CD4-positive, alpha-beta T cell treated with Interleukin-4 for 4 hours (primary cell): ENCODE results near the gene ARNT2.

ENCODE experiments used
- DNase-seq: peaks from one replicate; pipeline ENCODE4 v3.0.0-alpha.2; 2020

ARNT2 gene

GRCh38 chr15:80580536-80581260 lies 176.5 kb downstream of the ARNT2 start:
- no peak for DNase-seq

GRCh38 chr15:80581976-80582375 lies 177.8 kb downstream of the ARNT2 start:
- no peak for DNase-seq

GRCh38 chr15:80582816-80583423 lies 178.7 kb downstream of the ARNT2 start:
- no peak for DNase-seq

- no peak for DNase-seq
Observed at GRCh38 chr15:80584561-80584964, 180.4 kb downstream of the ARNT2 start.

GRCh38 chr15:80584973-80585525 lies 180.9 kb downstream of the ARNT2 start:
- DNase-seq, result no peak

GRCh38 chr15:80585544-80586018 lies 181.4 kb downstream of the ARNT2 start:
- no peak for DNase-seq

- DNase-seq, result no peak
Observed at GRCh38 chr15:80586161-80586560, 182.0 kb downstream of the ARNT2 start.

GRCh38 chr15:80587007-80587406 lies 182.8 kb downstream of the ARNT2 start:
- no peak for DNase-seq

- DNase-seq, result no peak
Observed at GRCh38 chr15:80587816-80588456, 183.8 kb downstream of the ARNT2 start.

GRCh38 chr15:80588801-80589200 lies 184.6 kb downstream of the ARNT2 start:
- DNase-seq, result no peak

- DNase-seq, result no peak
Observed at GRCh38 chr15:80590761-80591355, 186.7 kb downstream of the ARNT2 start.

GRCh38 chr15:80591471-80591870 lies 187.3 kb downstream of the ARNT2 start:
- no peak for DNase-seq

- DNase-seq, result no peak
Observed at GRCh38 chr15:80591938-80592825, 188.0 kb downstream of the ARNT2 start.

GRCh38 chr15:80593486-80594030 lies 189.4 kb downstream of the ARNT2 start:
- DNase-seq, result no peak

- DNase-seq, result no peak
Observed at GRCh38 chr15:80594091-80594889, 190.1 kb downstream of the ARNT2 start.

- no peak for DNase-seq
Observed at GRCh38 chr15:80595396-80595795, 191.2 kb downstream of the ARNT2 start.

GRCh38 chr15:80596521-80596976 lies 192.4 kb downstream of the ARNT2 start:
- no peak for DNase-seq

GRCh38 chr15:80597076-80597475 lies 192.9 kb downstream of the ARNT2 start:
- DNase-seq, result no peak

- no peak for DNase-seq
Observed at GRCh38 chr15:80599359-80599758, 195.2 kb downstream of the ARNT2 start.

GRCh38 chr15:80600626-80601025 lies 196.4 kb downstream of the ARNT2 start:
- DNase-seq, result no peak

GRCh38 chr15:80601256-80601655 lies 197.1 kb downstream of the ARNT2 start:
- DNase-seq, result no peak
